ENCODE data around the gene EIF2AK2.
A peak's percentile ranks its signal among the peaks of the same experiment; 100 is the strongest.

Gene EIF2AK2

DNA sequence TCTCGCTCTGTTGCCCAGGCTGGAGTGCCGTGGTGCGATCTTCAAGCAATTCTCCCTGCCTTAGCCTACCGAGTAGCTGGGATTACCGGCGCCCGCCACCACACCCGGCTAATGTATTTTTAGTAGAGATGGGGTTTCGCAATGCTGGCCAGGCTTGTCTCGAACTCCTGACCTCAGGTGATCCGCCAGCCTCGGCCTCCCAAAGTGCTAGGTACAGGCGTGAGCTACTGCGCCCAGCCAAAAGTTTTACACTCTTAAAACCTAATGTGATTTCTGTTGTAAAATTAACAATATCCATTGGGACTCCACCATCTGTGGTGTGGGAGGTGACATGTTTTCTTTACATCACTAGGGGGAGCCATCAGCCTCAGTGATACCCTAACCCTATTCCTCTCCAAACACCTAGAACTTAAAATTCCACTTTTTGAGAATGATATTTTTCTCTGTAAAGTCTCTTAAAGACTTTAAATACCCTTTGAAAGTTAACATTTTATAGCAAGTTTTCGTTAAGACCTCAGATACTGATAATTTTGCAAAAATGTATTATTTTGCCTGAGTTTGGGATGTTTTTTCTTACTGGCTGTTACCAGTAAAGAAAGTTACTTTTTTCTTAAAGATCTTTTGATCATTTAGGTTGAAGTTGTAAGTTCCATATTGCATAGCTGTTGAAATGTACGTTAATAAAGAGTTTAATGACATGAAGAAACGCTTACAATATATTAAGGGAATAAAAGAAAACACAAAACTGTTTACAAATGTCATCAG, 11.6 kb upstream of the EIF2AK2 start:
- peak; percentile 52 for DNase-seq

DNA sequence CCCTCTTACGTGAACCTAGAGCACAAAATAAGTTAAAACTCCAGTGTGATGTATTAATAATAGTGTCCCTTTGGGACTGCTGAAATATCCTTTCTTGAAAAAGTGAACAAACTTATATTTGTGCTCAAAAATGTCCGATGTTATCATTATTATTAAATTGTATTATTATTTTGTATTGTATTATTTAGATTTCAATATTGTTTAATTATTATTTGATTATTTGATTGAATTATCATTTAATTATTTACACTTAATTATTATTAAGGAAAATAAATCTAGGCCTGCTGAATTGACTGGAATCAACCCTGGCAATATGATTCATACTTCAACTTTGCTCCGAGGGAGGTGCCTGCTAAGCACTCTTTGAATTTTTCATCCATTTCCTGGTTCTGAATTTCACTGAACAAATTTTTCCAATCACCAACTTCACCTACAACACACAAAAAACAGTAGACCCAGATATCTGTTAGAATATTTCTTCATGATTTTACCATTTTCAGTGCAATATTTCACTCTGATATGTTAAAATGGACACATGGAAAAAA, 10.9 kb upstream of the EIF2AK2 start:
- DNase-seq = no peak

DNA sequence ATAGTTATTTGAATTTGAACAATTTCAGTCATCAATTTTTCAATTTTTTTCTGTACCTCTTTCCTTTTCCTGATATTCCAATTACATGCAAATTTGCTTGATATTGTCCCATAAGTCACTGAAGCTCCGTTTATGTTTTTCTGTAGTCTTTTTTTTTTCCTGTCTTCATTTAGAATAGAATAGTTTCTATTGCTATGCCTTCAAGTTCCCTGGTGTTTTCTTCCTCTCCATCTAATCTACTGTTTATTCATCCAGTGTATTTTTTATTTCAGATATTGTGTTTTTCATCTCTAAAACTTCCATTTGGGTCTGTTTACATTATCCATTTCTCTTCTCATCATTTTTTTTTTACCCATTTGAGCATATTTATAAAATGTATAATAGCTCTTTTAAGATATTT, 8.0 kb upstream of the EIF2AK2 start:
- DNase-seq = no peak

- DNase-seq = no peak
Observed at GRCh38 chr2:37156071-37156856, 516 bp downstream of the EIF2AK2 start.

DNA sequence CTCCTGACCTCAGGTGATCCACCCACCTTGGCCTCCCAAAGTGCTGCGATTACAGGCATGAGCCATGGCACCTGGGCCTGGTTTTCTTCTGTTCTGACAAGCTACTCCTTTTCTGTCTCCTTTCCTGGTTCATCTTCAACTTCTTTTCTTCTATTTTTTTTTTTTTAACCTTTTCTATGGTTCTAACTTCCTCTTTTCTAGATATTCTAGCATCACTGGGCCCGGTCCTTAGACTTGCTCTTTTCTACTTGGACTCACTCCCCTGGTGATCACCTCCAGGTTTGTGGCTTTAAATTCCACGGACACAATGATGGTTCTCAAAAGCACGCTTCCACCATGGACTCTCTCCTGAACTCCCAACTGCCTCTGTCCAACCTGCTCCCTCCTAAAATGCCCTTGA, 2.0 kb downstream of the EIF2AK2 start:
- no peak for DNase-seq

GRCh38 chr2:37153224-37153623, 3.6 kb downstream of the EIF2AK2 start:
- no peak for DNase-seq

DNA sequence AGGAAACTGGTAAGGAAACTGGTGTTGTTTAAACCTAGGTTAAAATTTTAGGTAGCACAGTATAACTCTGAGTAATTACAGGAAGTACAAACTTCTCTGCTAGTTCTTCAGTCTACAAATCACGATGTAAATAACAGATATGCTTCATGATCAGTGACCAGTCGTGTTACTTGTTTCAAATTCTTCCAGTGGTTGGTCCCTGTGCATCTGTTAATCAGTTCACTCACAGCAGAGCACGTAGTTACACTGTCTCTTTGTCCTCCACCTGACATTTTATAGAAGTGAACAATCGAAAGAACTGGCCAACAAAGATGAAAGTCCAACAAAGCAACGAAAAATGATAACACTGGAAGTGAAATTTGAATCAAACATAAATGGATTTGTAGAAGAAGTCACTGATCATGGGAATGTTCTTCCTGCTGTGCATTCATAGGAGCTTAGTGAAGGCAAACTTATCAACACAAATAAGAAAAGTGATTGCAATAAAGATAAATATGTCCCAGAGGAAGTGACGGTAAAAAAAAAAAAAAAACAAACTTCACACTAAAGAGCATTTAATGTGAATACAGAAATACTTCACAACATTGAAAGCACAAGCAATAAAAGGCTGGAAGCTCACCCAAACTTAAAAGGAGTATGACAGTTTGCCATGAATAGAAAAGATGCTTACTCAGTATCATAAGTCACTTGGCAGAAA, 7.0 kb downstream of the EIF2AK2 start:
- DNase-seq = peak; percentile 50

GRCh38 chr2:37148325-37148724, 8.5 kb downstream of the EIF2AK2 start:
- DNase-seq = no peak

- no peak for DNase-seq
Observed at GRCh38 chr2:37146062-37146461, 10.7 kb downstream of the EIF2AK2 start.

GRCh38 chr2:37143974-37144373, 12.8 kb downstream of the EIF2AK2 start:
- no peak for DNase-seq

GRCh38 chr2:37142546-37142945, 14.2 kb downstream of the EIF2AK2 start:
- DNase-seq = no peak

DNA sequence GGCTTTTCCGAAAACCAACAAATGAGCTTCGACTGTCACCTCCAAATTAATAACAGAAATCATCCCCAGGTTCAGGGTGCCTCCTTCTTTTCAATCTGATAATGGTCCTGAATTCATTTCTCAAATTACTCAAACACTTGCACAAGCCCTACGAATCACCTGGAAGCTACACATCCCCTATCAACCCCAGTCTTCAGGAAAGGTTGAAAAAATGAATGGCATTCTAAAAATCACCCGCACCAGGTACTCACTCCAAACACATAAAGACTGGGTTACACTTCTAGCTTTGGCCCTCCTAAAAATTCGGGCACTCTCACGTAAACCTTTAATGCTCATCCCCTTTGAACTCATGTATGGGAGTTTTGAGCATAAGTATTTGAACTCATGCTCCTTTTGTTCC, 23.9 kb downstream of the EIF2AK2 start:
- no peak for DNase-seq

DNA sequence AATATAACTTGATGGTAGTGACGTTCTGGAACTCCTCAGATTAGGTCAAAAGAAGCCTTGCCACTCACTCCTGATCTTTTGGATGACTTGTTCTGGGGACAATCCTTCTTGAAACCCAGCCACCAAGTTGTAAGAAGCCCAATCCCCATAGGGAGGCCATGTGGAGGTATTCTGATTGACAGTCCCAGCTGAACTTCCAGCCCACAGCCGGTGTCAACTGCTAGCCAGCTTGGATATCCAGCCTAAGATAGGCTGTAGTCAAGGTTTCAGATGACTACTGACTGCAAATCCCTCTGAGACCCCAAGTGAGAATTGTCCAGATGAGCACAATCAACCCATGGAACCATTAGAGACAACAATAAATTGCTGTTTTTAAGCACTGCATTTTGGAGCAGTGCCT, 31.4 kb downstream of the EIF2AK2 start:
- no peak for DNase-seq

GRCh38 chr2:37119157-37119556, 37.6 kb downstream of the EIF2AK2 start:
- DNase-seq = no peak

GRCh38 chr2:37117566-37117965, 39.2 kb downstream of the EIF2AK2 start:
- no peak for DNase-seq

- DNase-seq = no peak
Observed at GRCh38 chr2:37111958-37112357, 44.8 kb downstream of the EIF2AK2 start.

DNA sequence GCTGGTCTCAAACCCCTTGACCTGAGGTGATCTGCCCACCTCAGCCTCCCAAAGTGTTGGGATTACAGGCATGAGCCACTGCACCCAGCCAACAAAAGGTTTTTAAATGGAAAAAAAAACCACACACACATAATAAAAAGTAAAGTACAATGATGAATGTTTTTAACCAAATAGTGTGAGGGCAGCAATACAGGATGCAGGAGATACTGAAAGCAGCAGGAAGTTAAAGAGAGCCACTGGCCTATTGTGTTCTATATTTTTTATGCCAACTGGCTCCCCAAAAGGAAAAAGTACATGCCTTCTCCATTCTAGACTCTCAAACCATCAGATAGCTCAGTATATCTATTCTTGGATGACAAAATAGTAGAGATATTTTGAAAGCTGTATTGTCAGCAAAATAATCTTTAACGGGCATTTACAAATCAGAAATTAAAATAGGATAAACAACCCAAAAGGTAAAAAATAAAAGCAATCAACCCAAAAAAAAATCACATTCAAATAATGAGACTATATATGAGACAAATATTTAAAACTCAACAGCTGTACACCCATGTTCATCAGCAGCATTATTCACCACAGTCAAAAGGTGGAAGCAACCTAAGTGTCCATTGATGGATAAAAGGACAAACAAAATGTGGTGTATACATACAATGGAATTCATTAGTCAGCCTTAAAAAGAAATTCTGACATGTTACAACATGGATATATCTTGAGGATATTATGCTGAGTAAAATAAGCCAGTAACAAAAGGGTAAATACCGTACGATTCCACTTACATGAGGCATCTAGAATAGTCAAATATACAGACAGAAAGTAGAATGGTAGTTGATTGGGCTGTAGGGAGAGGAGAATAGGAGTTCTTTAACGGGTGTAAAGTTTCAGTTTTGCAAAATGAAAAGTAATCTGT, 46.2 kb downstream of the EIF2AK2 start:
- DNase-seq = no peak

GRCh38 chr2:37109523-37109922, 47.3 kb downstream of the EIF2AK2 start:
- DNase-seq = no peak

DNA sequence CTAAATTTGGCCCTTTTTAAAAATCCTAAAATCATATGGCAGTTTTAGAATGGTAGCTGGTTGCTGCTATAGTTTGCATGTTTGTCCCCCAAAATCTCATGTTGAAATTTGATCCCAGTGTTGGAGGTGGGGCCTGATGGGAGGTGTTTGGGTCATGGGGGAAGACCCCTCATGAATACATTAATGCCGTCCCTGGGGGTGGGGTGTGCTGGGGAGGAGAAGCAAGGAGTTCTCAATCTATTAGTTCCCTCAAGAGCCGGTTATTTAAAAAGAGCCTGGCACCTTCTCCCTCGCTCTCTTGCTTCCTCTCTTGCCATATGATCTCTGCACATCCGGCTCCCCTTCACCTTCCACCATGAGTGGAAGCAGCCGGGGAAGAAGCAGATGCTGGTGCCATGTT, 51.6 kb downstream of the EIF2AK2 start:
- no peak for DNase-seq

DNA sequence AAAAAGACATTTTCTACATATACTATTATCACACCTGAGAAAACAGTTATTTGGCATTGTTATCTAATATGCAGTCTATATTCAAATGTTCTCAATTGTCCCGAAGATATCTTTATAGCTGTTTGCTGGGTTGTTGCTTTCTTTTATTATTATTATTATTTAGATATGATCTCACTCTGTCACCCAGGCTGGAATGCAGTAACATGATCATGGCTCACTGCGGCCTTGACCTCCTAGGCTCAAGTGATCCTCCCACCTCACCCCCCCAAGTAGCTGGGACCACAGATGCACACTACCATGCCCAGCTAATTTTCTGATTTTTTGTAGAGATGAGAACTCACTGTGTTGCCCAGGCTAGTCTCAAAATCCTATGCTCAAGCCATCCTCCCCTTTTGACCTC, 52.6 kb downstream of the EIF2AK2 start:
- DNase-seq = no peak

- no peak for DNase-seq
Observed at GRCh38 chr2:37102588-37102987, 54.2 kb downstream of the EIF2AK2 start.

GRCh38 chr2:37100054-37100453, 56.7 kb downstream of the EIF2AK2 start:
- no peak for DNase-seq

Measured in CD4-positive, alpha-beta T cell treated with Interleukin-12 subunit alpha and Interleukin-12 subunit beta, for 1 hour (primary cell).